GM12878 (cell line): Measurements from ENCODE around the gene CLASP1. TPM values are rescaled to one million over a fixed set of nuclear protein-coding genes. Genes with fewer than 3 reads are reported as not detected.

ENCODE experiments used
- ATAC-seq: fragments of 200-7000 bp; cut with Tn5 transposase; 3 replicates; pipeline ENCODE4 v1.9.1; 2020; ENCODE audit warnings: mild to moderate bottlenecking, moderate library complexity
- BruUV-seq: library from RNA; stranded (reverse); fragments of 400-500 nt; replicated peaks from 2 replicates; lab custom pipeline; 2021; lab: Mats Ljungman, UMichigan
- CTCF ChIA-PET: fragments of 300-600 bp; sonication (Branson Sonifier 250); formaldehyde crosslinking; extraction: SDS; loops from one replicate; lab custom pipeline; 2021; ENCODE audit warnings: inconsistent platforms; lab: Yijun Ruan, JAX
- POLR2A ChIA-PET: fragments of 350-600 bp; formaldehyde crosslinking; extraction: SDS; loops from one replicate; lab custom pipeline; 2021; ENCODE audit warnings: inconsistent platforms; lab: Charles Lee
- RAD21 ChIA-PET: fragments of 300-600 bp; sonication (Branson Sonifier 250); formaldehyde crosslinking; loops from one replicate; lab custom pipeline; 2023; ENCODE audit warnings: antibody characterized with exemption; ENCODE audit not compliant: unreplicated experiment; lab: Charles Lee
- SMC1A ChIA-PET: fragments of 300-600 bp; sonication (Branson Sonifier 250); formaldehyde crosslinking; loops from one replicate; lab custom pipeline; 2023; ENCODE audit not compliant: unreplicated experiment, uncharacterized antibody; lab: Charles Lee
- DNase-seq: peaks from one replicate; pipeline ENCODE4 v3.0.0-alpha.2; 2011; ENCODE audit warnings: low read depth, low spot score
- FAIRE-seq: peaks from 3 replicates; lab custom pipeline; 2011; peaks lifted over from hg19 to GRCh38; lab: Jason Lieb, UNC
- H2AFZ ChIP-seq: 2 replicates; pipeline ENCODE4 v1.6.0; 2011; ENCODE audit warnings: low read depth, low read length, control low read depth; ENCODE audit not compliant: control insufficient read depth
- H3K27ac ChIP-seq: 2 replicates; pipeline ENCODE4 v1.5.1; 2011; ENCODE audit warnings: control low read depth; ENCODE audit not compliant: control insufficient read depth, insufficient read depth
- H3K27me3 ChIP-seq, 2 experiments: replicated peaks in 1 of 2; 2 replicates each; pipeline versions ENCODE4 v1.6.0 to v1.6.1; 2011; ENCODE audit warnings: low read length in 1 of 2; ENCODE audit not compliant: control insufficient read depth in 2 of 2, insufficient read depth in 2 of 2
- H3K36me3 ChIP-seq, 2 experiments: 2 replicates each; pipeline ENCODE4 v1.5.1; 2011; ENCODE audit warnings: low read length in 1 of 2; ENCODE audit not compliant: control insufficient read depth in 2 of 2, insufficient read depth in 2 of 2
- H3K4me1 ChIP-seq: 2 replicates; pipeline ENCODE4 v1.6.1; 2011; ENCODE audit warnings: mild to moderate bottlenecking, low read length, moderate library complexity, mixed read lengths; ENCODE audit not compliant: control insufficient read depth, insufficient read depth
- H3K4me2 ChIP-seq: 2 replicates; pipeline ENCODE4 v1.6.0; 2011; ENCODE audit warnings: control low read depth; ENCODE audit not compliant: control insufficient read depth, insufficient read depth
- H3K4me3 ChIP-seq: fragments of 200-600 bp; sonication (generic); 2 replicates; pipeline ENCODE4 v1.5.1; 2016
- H3K79me2 ChIP-seq: 2 replicates; pipeline ENCODE4 v1.6.0; 2011; ENCODE audit warnings: low read length; ENCODE audit not compliant: control insufficient read depth, insufficient read depth
- H3K9ac ChIP-seq: 2 replicates; pipeline ENCODE4 v1.8.0; 2011; ENCODE audit warnings: low read length, control low read depth, mixed read lengths; ENCODE audit not compliant: control insufficient read depth, insufficient read depth
- H3K9me3 ChIP-seq: replicated peaks from 3 replicates; pipeline ENCODE4 v1.5.1; 2011; ENCODE audit warnings: mild to moderate bottlenecking, low read length; ENCODE audit not compliant: control insufficient read depth, insufficient read depth
- H4K20me1 ChIP-seq: 2 replicates; pipeline ENCODE4 v1.6.0; 2011; ENCODE audit not compliant: control insufficient read depth, insufficient read depth
- ASH2L ChIP-seq: fragments of 300-600, 200-600 bp; sonication (generic); IDR thresholded peaks from 2 replicates; pipeline ENCODE4 v1.6.1; 2017; ENCODE audit warnings: low read depth, mild to moderate bottlenecking, borderline replicate concordance
- ATF2 ChIP-seq: IDR thresholded peaks from 2 replicates; pipeline ENCODE4 v1.6.1; 2012; ENCODE audit warnings: low read length, inconsistent platforms
- ATF7 ChIP-seq: fragments of 450-650 bp; IDR thresholded peaks from 2 replicates; pipeline ENCODE4 v1.6.1; 2016; ENCODE audit warnings: low read depth, mild to moderate bottlenecking
- CBFB ChIP-seq: IDR thresholded peaks from 2 replicates; pipeline ENCODE4 v1.6.1; 2016; ENCODE audit warnings: antibody characterized with exemption, low read depth
- CHD1 ChIP-seq: IDR thresholded peaks from 2 replicates; pipeline ENCODE4 v1.6.1; 2012; ENCODE audit warnings: low read depth, low read length, improper control_type of control experiment
- ESRRA ChIP-seq: IDR thresholded peaks from 2 replicates; pipeline ENCODE4 v1.6.1; 2012; ENCODE audit warnings: mild to moderate bottlenecking, low read length, improper control_type of control experiment
- HDGF ChIP-seq: fragments of 450-650 bp; IDR thresholded peaks from 2 replicates; pipeline ENCODE4 v1.6.1; 2016; ENCODE audit warnings: antibody characterized with exemption
- NFYA ChIP-seq: IDR thresholded peaks from 2 replicates; pipeline ENCODE4 v1.6.1; 2011; ENCODE audit warnings: low read depth, mild to moderate bottlenecking, low read length, improper control_type of control experiment, borderline replicate concordance
- NR2C1 ChIP-seq: fragments of 450-650 bp; IDR thresholded peaks from 2 replicates; pipeline ENCODE4 v1.6.1; 2017; ENCODE audit warnings: antibody characterized with exemption, mild to moderate bottlenecking, moderate library complexity
- PAX5 ChIP-seq: IDR thresholded peaks from 2 replicates; pipeline ENCODE4 v1.6.1; 2011; ENCODE audit warnings: low read depth, low read length, borderline replicate concordance
- SIX5 ChIP-seq: IDR thresholded peaks from 2 replicates; pipeline ENCODE4 v1.6.1; 2011; ENCODE audit warnings: mild to moderate bottlenecking, low read depth, low read length, moderate library complexity; ENCODE audit not compliant: severe bottlenecking
- SPI1 ChIP-seq: IDR thresholded peaks from 2 replicates; pipeline ENCODE4 v1.6.1; 2011; ENCODE audit warnings: low read depth, mild to moderate bottlenecking, low read length, moderate library complexity, borderline replicate concordance; ENCODE audit not compliant: insufficient read depth
- WGBS: methylation state at CpG from one replicate; pipeline ENCODE4 v1.1.6; 2016; ENCODE audit warnings: low lambda C conversion rate; ENCODE audit not compliant: insufficient replicate concordance, insufficient coverage; ENCODE audit errors: missing lambda C conversion rate; 5-methylcytosine and 5-hydroxymethylcytosine counted together
- in situ Hi-C: fragments of 300-500 bp; cut with MboI; formaldehyde crosslinking; loops from 9 replicates; pipeline ENCODE4 v1.14.3; 2018; ENCODE audit warnings: mixed read lengths
- intact Hi-C: fragments of 100-400 bp; cut with micrococcal nuclease; formaldehyde crosslinking; loops from one replicate; pipeline ENCODE4 v1.14.2; 2022; ENCODE audit not compliant: unreplicated experiment
- polyA plus RNA-seq, 11 experiments: library from polyadenylated mRNA; depleted of rRNA in 4 of 11; unstranded in 6 of 11; stranded (reverse) in 5 of 11; fragments of >200 nt; fragmentation: Nextera tagmentation in 4 of 11; fragmentation: Illumina TruSeq in 1 of 11; extraction: Ambion mirVana in 4 of 11; extraction: Trizol in 1 of 11; gene quantifications; 1 replicate in 1 of 11; 2 replicates in 10 of 11; pipeline versions ENCODE4 v1.2.1 to v1.2.3, GENCODE V29; 2011 to 2016; ENCODE audit warnings: inconsistent platforms in 2 of 11, missing spikeins in 2 of 11, low read depth in 1 of 11
- total RNA-seq, 4 experiments: library from RNA; depleted of rRNA in 3 of 4; stranded (reverse); fragments of >200 nt in 3 of 4; fragmentation: Illumina TruSeq in 1 of 4; extraction: Trizol in 1 of 4; gene quantifications; 2 replicates each; pipeline versions ENCODE4 v1.2.1 to v1.2.3, GENCODE V29; 2013 to 2021

Gene CLASP1
- total and polyA plus RNA-seq, 10 of the 15 experiments (the other 5 are each of a cell fraction or from before 2014, with no cell fraction given), result 1.4 to 62.4 (median 32.9) TPM

- Histone ChIP-seq H3K27me3 (no peaks in the 10 kb centered on the region), H3K9me3 (no peaks in the 10 kb centered on the region), H3K4me3 (no peak overlapping the region), H3K4me1 (no peaks in the 10 kb centered on the region), H3K36me3 (peaks cover 4 to 23% of the 10 kb centered on the region in 2 experiments; a peak in 2 of 4 replicates), H3K9ac (no peak overlapping the region), H3K27ac (no peak overlapping the region), H4K20me1 (no peaks in the 10 kb centered on the region), H3K4me2 (no peak overlapping the region), H3K79me2 (no peaks in the 10 kb centered on the region), H2AFZ (no peak overlapping the region)
- ATAC-seq (no peak), DNase-seq (no peak), FAIRE-seq (no peak)
- 92% methylated on average over 1 of the region's 1 CpG for WGBS
- POLR2A ChIA-PET, result no interaction called here
- CTCF ChIA-PET, result no interaction called here
- intact Hi-C loops (no loop called here), in situ Hi-C loops (no loop called here)
- BruUV-seq, result no TSS peak
- SMC1A ChIA-PET, result interaction anchor here (1.2 kb wide), 1 partner anchor 13 kb away, joined by 3 read pairs; no protein-coding TSS in a partner anchor
- RAD21 ChIA-PET, result no interaction called here
- TF ChIP-seq NR2C1 (no peak), SPI1 (no peak), ESRRA (no peak), NFYA (no peak)
Observed at GRCh38 chr2:121415727-121416126, 233.5 kb downstream of the CLASP1 start.

GRCh38 chr2:121412349-121412748 lies 236.9 kb downstream of the CLASP1 start:
- H3K36me3 ChIP-seq, result peaks cover under 1 to 26% of the 10 kb centered on the region in 2 experiments; a peak in 2 of 4 replicates

More at GRCh38 chr2:121412349-121412748, 236.9 kb downstream of the CLASP1 start:
- Histone ChIP-seq H3K4me3 (no peak overlapping the region), H3K9ac (no peak overlapping the region), H3K9me3 (no peaks in the 10 kb centered on the region), H3K27me3 (no peaks in the 10 kb centered on the region), H4K20me1 (no peaks in the 10 kb centered on the region), H2AFZ (no peak overlapping the region), H3K4me1 (no peaks in the 10 kb centered on the region), H3K4me2 (no peak overlapping the region), H3K27ac (no peak overlapping the region), H3K79me2 (no peaks in the 10 kb centered on the region)
- SMC1A ChIA-PET, result interaction anchor here (1.3 to 2.7 kb wide), 2 partner anchors 11 to 23 kb away, joined by 4 to 13 read pairs; no protein-coding TSS in a partner anchor
- 92% methylated on average over 1 of the region's 1 CpG for WGBS
- TF ChIP-seq ASH2L, result no peak
- no peak for TF ChIP-seq ATF7
- TF ChIP-seq CHD1, result no peak
- no peak for TF ChIP-seq HDGF
- TF ChIP-seq ATF2, result no peak
- TF ChIP-seq SIX5, result no peak
- TF ChIP-seq PAX5, result no peak
- no peak for TF ChIP-seq CBFB
- POLR2A ChIA-PET, result no interaction called here
- FAIRE-seq, result no peak
- DNase-seq, result no peak
- no TSS peak for BruUV-seq
- in situ Hi-C loops, result no loop called here
- no peak for ATAC-seq
- intact Hi-C loops, result no loop called here
- CTCF ChIA-PET, result interaction anchor here (1.3 to 2.4 kb wide), 3 partner anchors 10 to 306 kb away, joined by 4 to 16 read pairs (median 5); no protein-coding TSS in a partner anchor
- RAD21 ChIA-PET, result interaction anchor here (1.0 kb wide), 1 partner anchor 306 kb away, joined by 3 read pairs; no protein-coding TSS in a partner anchor
